Endothelial cell of umbilical vein (primary cell): ENCODE data around the gene DXO. TPM values are rescaled to one million over a fixed set of nuclear protein-coding genes. Genes with fewer than 3 reads are reported as not detected.

Experiments
- BruUV-seq: library from RNA; stranded (reverse); fragments of 400-500 nt; replicated peaks from 2 replicates; lab custom pipeline; 2021; lab: Mats Ljungman, UMichigan
- CTCF ChIA-PET: fragments of 300-600, 350-600 bp; sonication (Branson Sonifier 250); formaldehyde crosslinking; loops from one replicate; lab custom pipeline; 2021; ENCODE audit warnings: antibody characterized with exemption, inconsistent platforms; lab: Charles Lee
- POLR2A ChIA-PET: fragments of 300-600, 350-600 bp; sonication (Branson Sonifier 250); formaldehyde crosslinking; loops from one replicate; lab custom pipeline; 2021; ENCODE audit warnings: antibody characterized with exemption, inconsistent platforms; lab: Charles Lee
- DNase-seq: peaks from one replicate; pipeline ENCODE4 v3.0.0-alpha.2; 2011; ENCODE audit warnings: low read depth, low spot score
- FAIRE-seq: peaks from 2 replicates; lab custom pipeline; 2011; peaks lifted over from hg19 to GRCh38; lab: Jason Lieb, UNC
- H2AFZ ChIP-seq: 2 replicates; pipeline ENCODE4 v1.6.0; 2012; ENCODE audit warnings: low read depth, low read length, control low read depth, inconsistent platforms
- H3K27ac ChIP-seq: 2 replicates; pipeline ENCODE4 v1.5.1; 2011; ENCODE audit warnings: low read depth, mild to moderate bottlenecking, control low read depth, low read length, moderate library complexity; ENCODE audit not compliant: insufficient read depth
- H3K27me3 ChIP-seq, 2 experiments: 2 replicates each; pipeline versions ENCODE4 v1.6.0 to v1.6.1; 2011; ENCODE audit warnings: low read length in 2 of 2, mixed read lengths in 1 of 2; ENCODE audit not compliant: control insufficient read depth in 2 of 2, insufficient read depth in 2 of 2
- H3K36me3 ChIP-seq, 2 experiments: 2 replicates in 1 of 2; 3 replicates in 1 of 2; pipeline ENCODE4 v1.5.1; 2011; ENCODE audit warnings: low read length in 2 of 2, mild to moderate bottlenecking in 1 of 2, moderate library complexity in 1 of 2; ENCODE audit not compliant: control insufficient read depth in 2 of 2, insufficient read depth in 2 of 2; ENCODE audit errors: extremely low read depth in 1 of 2
- H3K4me1 ChIP-seq: 3 replicates; pipeline ENCODE4 v1.5.1; 2011; ENCODE audit warnings: mild to moderate bottlenecking, low read length; ENCODE audit not compliant: control insufficient read depth, insufficient read depth; ENCODE audit errors: extremely low read depth
- H3K4me2 ChIP-seq: 2 replicates; pipeline ENCODE4 v1.6.1; 2011; ENCODE audit warnings: low read length, control low read depth, mixed read lengths; ENCODE audit not compliant: insufficient read depth
- H3K4me3 ChIP-seq, 3 experiments: fragments of 200-600 bp in 1 of 3; sonication (generic), shearing (Covaris generic) in 1 of 3; replicated peaks in 1 of 3; 2 replicates each; pipeline ENCODE4 v1.5.1; 2011 to 2016; ENCODE audit warnings: control low read depth in 3 of 3, low read length in 3 of 3, mild to moderate bottlenecking in 2 of 3, inconsistent platforms in 1 of 3, low read depth in 1 of 3, moderate library complexity in 1 of 3; ENCODE audit not compliant: insufficient read depth in 1 of 3
- H3K79me2 ChIP-seq: 2 replicates; pipeline ENCODE4 v1.6.0; 2012; ENCODE audit warnings: low read length, inconsistent platforms; ENCODE audit not compliant: control insufficient read depth, insufficient read depth
- H3K9ac ChIP-seq: replicated peaks from 2 replicates; pipeline ENCODE3; 2011; ENCODE audit warnings: low read length, control low read depth; ENCODE audit not compliant: insufficient read depth; ENCODE audit errors: extremely low read depth
- H3K9me1 ChIP-seq: replicated peaks from 3 replicates; pipeline ENCODE4 v1.6.0; 2011; ENCODE audit warnings: mild to moderate bottlenecking, low read length; ENCODE audit not compliant: control insufficient read depth, insufficient read depth; ENCODE audit errors: extremely low read depth
- H3K9me3 ChIP-seq: replicated peaks from 2 replicates; pipeline ENCODE4 v1.5.1; 2012; ENCODE audit warnings: low read length, inconsistent platforms; ENCODE audit not compliant: control insufficient read depth, insufficient read depth
- H4K20me1 ChIP-seq: replicated peaks from 2 replicates; pipeline ENCODE3; 2011; ENCODE audit warnings: mild to moderate bottlenecking, low read length; ENCODE audit not compliant: control insufficient read depth, insufficient read depth; ENCODE audit errors: extremely low read depth
- CTCF ChIP-seq, 2 donors: IDR thresholded peaks; 1 replicate in 1 of 2; 2 replicates in 1 of 2; pipeline ENCODE4 v1.5.1; 2011; ENCODE audit warnings: low read length in 2 of 2, mild to moderate bottlenecking in 2 of 2, moderate library complexity in 2 of 2, control low read depth in 1 of 2, inconsistent platforms in 1 of 2, low read depth in 1 of 2; ENCODE audit not compliant: insufficient read depth in 1 of 2; ENCODE audit errors: extremely low read depth in 1 of 2
- EZH2 ChIP-seq: IDR thresholded peaks from 2 replicates; pipeline ENCODE4 v1.6.1; 2012; ENCODE audit warnings: borderline replicate concordance, low read depth, mild to moderate bottlenecking, moderate library complexity, low read length, inconsistent platforms; ENCODE audit not compliant: severe bottlenecking
- FOS ChIP-seq: IDR thresholded peaks from 2 replicates; pipeline ENCODE4 v1.6.1; 2011; ENCODE audit warnings: mild to moderate bottlenecking, low read length, moderate library complexity, borderline replicate concordance; ENCODE audit not compliant: insufficient read depth
- GATA2 ChIP-seq: IDR thresholded peaks from 2 replicates; pipeline ENCODE4 v1.7.0; 2011; ENCODE audit warnings: low read depth, mild to moderate bottlenecking, moderate library complexity, mixed read lengths, low read length; ENCODE audit not compliant: insufficient read length, insufficient read depth
- JUN ChIP-seq: IDR thresholded peaks from 2 replicates; pipeline ENCODE4 v1.6.1; 2011; ENCODE audit warnings: borderline replicate concordance, low read depth; ENCODE audit not compliant: insufficient read length, insufficient read depth
- MAX ChIP-seq: IDR thresholded peaks from 2 replicates; pipeline ENCODE4 v1.6.1; 2011; ENCODE audit not compliant: insufficient read depth, insufficient read length
- MYC ChIP-seq: IDR thresholded peaks from one replicate; pipeline ENCODE4 v1.6.1; 2011; ENCODE audit warnings: mild to moderate bottlenecking, low read depth, low read length
- POLR2A ChIP-seq: IDR thresholded peaks from 2 replicates; pipeline ENCODE4 v1.6.1; 2012; ENCODE audit warnings: low read depth, mild to moderate bottlenecking, control low read depth, low read length
- POLR2AphosphoS5 ChIP-seq: IDR thresholded peaks from 2 replicates; pipeline ENCODE4 v1.6.1; 2012; ENCODE audit warnings: low read depth, mild to moderate bottlenecking, control low read depth, low read length, moderate library complexity; ENCODE audit not compliant: insufficient read depth
- dilution Hi-C: fragments of 300-500 bp; cut with MboI; formaldehyde crosslinking; loops from one replicate; pipeline ENCODE4 v1.15.0; 2019; ENCODE audit warnings: low sequenced_read_pairs; ENCODE audit not compliant: extremely low pct_ligation_motif_present
- intact Hi-C: fragments of 100-400 bp; cut with micrococcal nuclease; formaldehyde crosslinking; loops from one replicate; pipeline ENCODE4 v1.10.0; 2022
- polyA plus RNA-seq, 4 experiments: library from polyadenylated mRNA; depleted of rRNA in 3 of 4; stranded (reverse) in 3 of 4; unstranded in 1 of 4; fragments of >200 nt; gene quantifications; 2 replicates each; pipeline versions ENCODE4 v1.2.1 to v1.2.3, GENCODE V29; 2011 to 2012; ENCODE audit warnings: missing spikeins in 1 of 4
- total RNA-seq: library from RNA; stranded (reverse); gene quantifications from 2 replicates; pipeline ENCODE4 v1.2.3, GENCODE V29; 2021

The DXO gene
- total and polyA plus RNA-seq, 2 donors (not counting 3 experiments of a cell fraction or from before 2014, with no cell fraction given), result 20.7 to 34.9 TPM

GRCh38 chr6:31969712-31970603 is 2.0 kb downstream of the DXO start:
- Histone ChIP-seq H3K27me3 (no peaks in the 10 kb centered on the region), H3K79me2 (peaks cover 29% of the 10 kb centered on the region), H3K36me3 (peaks cover 5 to 36% of the 10 kb centered on the region in 2 experiments), H2AFZ (no peak overlapping the region), H3K9me3 (no peaks in the 10 kb centered on the region), H3K9ac (no peak overlapping the region), H3K9me1 (no peaks in the 10 kb centered on the region), H3K4me1 (peaks cover 17% of the 10 kb centered on the region), H4K20me1 (no peaks in the 10 kb centered on the region), H3K27ac (no peak overlapping the region), H3K4me2 (no peak overlapping the region), H3K4me3 (no peak overlapping the region)
- FAIRE-seq (no peak), DNase-seq (no peak)
- no peak for TF ChIP-seq EZH2
- TF ChIP-seq POLR2AphosphoS5, result no peak
- no peak for TF ChIP-seq JUN
- no peak for TF ChIP-seq MYC
- no peak for TF ChIP-seq MAX
- no peak for TF ChIP-seq CTCF (IDR thresholded peaks at IDR 0.05; ENCODE audit: extremely low read depth in 1 of 2, insufficient read depth in 1 of 2, low read depth in 1 of 2, low read length in 2 of 2)
- TF ChIP-seq POLR2A, result no peak
- no peak for TF ChIP-seq GATA2
- TF ChIP-seq FOS, result no peak
- CTCF ChIA-PET, result no interaction called here
- intact Hi-C loops, result no loop called here
- POLR2A ChIA-PET, result no interaction called here
- no TSS peak for BruUV-seq
- dilution Hi-C loops, result no loop called here
